NCI-H1092 (cell line): Measurements from ENCODE around the gene CRAT.

ENCODE experiments used
- DNase-seq: peaks from one replicate; lab custom pipeline; 2025; lab: John Stamatoyannopoulos, UW

CRAT gene

GRCh38 chr9:129110740-129111527 lies at the start of gene CRAT, which contains the start of gene PTPA:
Gene CRAT (minus strand): TSS chr9:129110793. CDS start chr9:129110509, 284 bp downstream.
Gene PTPA (plus strand): TSS chr9:129111415. CDS start chr9:129111601, 186 bp downstream.
- peak; percentile 91 for DNase-seq

DNA sequence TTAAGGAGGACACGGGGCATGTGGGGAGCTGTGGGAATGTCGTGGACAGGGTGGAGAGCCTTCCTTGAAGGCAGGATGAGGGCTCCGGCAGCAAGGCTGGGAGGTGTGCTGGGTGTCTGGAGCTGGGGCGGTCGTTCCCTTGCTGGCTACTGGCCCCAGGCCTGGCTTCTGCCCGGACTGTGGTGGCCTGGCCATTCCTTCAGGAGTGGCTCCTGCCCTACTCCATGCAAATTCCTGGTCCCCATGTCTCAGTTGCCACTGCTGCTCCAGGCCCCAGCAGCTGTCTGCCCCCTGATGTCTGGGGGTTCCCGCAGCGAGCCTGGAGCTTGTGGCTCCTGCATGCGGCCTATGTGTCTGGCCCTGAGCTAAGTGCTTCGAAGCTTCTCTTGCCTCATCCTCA lies 45.6 kb upstream of the CRAT start:
- no peak for DNase-seq

GRCh38 chr9:129154866-129155477 lies 44.4 kb upstream of the CRAT start:
- DNase-seq, result no peak

- DNase-seq, result no peak
Measured at GRCh38 chr9:129151469-129151868, 40.9 kb upstream of the CRAT start.

DNA sequence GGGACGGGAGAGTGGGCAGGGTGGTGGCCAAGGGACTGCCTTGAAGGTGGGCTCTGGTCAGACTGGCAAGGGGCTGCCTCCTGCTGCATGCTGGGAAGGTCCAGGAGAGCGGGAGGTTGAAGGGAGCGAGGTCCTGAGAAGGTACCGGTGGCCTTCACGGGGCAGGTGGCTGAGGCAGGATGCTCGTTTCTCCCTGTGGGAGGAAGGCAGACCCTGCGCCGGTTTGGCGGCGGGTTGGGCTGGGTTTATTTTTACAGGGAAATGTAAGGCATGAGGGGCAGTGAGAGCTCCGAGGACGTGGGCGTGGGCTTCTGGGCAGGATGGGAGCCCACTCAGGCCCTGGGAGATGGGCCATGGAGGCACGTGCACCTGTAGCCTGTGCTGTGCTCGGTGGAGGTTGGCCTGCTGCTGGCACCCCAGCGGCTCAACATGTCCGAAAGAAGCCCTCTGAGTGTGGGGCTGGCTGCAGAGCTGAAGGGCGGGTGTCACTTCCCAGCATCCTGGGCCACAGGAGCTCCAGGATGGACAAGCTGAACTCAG lies 40.1 kb upstream of the CRAT start:
- DNase-seq, result no peak

- DNase-seq, result no peak
Measured at GRCh38 chr9:129150122-129150521, 39.5 kb upstream of the CRAT start.

DNA sequence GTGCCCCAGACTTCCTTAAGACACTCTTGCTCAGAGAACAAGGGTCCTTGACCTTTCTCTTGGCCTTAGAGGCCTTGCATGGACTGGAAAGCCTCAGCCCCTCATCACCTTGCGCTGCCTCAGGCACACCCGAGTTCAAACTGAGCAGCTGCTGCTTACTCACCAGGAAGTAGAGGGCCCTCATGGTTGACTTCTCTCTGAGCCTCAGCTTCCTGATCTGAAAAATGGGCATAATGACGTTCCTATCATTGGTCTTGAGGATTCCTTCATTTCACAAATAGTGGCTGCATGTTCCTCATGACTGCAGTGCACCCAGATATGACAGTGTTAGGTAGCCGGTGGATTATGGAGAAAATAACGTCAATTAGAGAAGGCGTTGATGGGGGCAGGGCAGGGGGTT lies 38.8 kb upstream of the CRAT start:
- DNase-seq, result no peak

DNA sequence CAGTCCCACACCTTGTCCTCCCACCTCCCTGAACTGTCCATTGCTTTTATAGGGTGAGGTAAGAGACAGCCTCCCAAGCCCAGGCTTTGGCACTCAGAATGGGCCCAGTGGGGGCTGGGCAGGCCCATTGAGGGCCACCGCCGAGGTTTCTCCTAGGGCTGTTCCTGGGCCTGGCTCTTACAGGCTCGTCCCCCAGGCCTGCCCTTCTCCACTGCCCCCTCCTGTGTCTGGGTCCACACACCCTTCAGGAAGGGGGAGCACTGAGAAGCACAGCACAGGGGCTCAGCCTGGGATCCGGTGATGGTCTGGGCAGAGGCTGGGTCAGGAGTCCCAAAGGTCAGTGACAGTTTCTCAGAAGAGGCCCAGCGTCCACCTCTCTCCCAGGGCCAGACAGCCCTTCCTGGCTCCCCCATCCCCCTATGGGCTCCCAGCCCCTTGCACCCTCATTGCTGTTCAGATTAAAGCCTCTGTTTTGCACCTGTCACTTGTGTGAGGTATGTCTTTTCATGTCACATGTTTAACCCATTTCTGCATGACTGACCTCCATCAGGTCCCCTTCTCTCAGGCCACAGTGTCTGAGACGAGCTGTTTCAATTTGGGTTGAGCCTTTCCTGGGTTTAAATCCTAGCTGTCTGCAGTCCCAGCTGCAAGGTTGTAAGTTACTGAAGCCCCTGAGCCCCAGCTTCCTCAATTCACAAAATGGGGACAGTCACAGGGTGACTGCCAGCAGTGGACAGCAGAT lies 38.0 kb upstream of the CRAT start:
- no peak for DNase-seq

GRCh38 chr9:129146441-129146941 lies 35.9 kb upstream of the CRAT start:
- DNase-seq, result no peak

GRCh38 chr9:129145841-129146292 lies 35.3 kb upstream of the CRAT start:
- DNase-seq, result no peak

DNA sequence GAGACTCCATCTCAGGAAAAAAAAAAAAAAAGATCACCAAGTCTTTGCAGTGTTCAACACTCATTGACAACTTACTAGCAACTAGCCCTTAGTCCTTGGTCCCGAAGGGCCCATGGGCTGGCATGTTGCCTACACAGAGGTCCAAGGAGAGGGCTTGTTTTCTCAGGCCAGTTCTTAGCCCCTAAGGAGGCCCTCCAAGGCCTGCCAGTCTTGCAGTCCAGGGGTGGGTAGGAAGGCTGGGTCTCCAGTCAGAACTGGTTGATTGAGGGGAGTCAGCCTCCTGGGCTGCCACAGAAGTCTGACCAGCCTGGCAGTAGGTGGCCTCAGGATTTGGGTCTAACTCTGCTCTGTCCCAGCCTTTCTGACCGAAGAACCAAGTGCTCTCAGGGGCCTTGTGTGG lies 34.7 kb upstream of the CRAT start:
- DNase-seq, result no peak

DNA sequence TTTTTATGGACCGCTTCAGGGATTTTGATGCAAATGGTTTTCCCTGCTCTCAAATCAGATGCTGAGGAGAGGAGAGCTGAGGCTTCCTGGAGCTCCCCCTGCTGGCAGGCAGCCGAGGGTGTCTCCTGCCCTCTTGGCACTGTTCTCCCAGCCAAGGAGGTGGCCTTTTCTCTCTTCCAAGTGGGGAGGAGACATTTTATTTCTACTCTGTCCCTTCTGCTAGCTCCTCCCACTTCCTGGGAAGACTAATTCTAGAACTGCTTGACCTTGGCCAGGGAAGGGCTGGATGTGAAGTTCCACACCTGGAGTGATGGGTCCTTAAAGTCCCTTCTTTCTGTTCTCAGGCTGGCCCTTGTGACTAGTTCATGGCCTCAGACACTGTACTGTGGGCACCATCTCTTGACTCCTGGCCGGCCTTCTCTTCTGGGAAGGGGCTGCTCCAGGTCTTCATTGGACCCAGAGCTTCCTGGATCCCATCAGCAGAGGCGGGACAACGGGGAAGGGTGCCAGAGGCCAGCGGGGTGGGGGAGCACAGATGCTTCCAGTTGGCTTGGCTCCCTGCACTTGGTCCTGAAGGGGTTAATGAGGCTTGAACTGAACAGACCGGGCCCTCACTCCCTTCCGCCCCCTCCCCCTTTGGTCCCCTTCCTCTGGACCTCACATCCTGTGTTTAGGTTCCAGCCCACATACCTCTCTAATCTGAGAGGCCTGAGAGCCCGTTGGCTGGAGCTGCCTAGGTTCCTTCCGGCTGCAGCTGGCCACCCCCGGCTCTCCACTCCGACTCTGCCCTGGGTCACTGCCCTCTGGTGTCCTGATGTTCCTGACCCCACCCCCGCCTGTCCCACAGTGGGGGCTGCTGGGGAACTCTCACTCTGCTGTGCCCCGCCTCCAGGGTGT lies 32.7 kb upstream of the CRAT start:
- DNase-seq, result peak; percentile 18

- DNase-seq, result no peak
Measured at GRCh38 chr9:129142138-129142935, 31.7 kb upstream of the CRAT start.

DNA sequence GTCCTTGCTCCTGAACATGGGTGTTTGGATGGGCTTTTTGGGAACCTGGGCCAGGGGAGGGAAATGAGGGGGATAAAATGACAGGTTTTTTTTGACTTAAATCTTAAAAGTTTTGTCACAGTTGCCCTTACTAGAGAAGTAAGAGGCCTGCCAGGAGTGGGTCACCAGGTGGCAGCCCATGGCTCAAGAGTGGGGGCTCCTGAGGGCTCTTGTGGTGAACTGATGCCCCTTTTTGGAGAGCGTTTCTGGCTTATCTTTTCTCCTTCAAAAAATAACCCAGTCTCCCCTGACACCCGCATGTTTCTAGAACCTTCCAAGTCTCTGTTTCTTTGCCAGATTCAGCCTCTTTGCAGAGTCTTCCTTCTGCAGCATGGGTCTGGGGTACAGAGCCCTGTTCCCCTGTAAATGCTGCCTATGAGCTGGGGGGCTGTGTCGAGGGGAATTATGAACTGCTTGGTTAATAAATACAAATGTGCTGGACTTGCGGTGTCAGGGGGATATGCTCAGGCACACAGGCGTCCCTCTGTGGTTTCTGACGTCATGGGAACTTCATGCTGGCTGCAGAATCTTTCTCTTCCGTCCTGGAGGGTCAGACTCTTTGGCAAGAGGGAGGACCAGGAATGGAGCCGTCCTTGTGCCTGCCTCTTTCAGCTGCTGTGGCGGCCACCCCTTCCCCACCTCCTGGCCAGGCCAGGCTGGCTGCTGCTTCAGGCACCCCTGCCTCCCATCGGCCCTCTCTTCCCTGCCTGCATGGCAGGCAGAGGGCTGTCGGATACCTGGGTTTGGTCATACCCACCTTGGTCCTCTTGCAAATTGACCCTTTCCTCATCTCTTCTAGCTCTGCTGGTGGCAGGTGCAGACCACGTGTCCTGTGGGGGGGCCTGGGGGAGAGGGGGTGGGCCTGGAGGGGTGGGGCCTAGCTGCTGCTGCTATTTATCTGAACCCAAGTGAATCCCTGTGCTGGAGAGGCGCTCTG lies 30.8 kb upstream of the CRAT start:
- no peak for DNase-seq

DNA sequence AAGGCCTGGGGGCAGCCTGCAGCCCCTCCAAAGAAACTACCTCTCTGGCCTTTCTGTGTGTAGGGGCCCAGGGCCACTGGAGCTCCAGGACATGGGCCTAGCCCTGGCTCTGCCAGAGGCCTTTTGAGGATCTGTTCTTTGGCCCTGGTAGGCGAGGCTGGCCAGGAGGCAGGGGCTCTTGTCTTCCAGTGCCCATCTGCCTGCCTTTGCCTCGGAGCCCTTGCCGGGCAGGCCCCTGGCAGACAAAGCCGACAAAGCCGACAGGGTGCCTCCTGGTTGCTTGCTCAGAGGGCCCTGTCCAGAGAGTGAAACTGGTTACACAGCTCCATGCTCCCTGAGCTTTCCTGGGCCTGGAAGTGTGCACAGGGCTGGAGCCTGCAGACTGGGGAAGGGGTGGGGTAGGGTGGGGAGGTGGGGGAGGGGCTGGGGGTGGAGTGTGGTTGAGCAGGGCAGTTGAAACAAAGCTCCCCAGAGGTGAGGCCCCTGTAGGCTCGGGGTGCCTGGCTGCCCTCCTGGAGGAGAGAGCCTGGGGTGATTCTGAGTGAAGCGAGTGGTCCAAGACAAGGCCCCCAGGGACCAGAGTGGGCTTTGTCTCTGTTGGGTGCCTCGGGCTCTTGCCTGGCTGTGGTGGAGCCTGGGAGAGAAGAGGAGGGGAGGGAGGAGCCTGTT lies 29.9 kb upstream of the CRAT start:
- peak; percentile 40 for DNase-seq

DNA sequence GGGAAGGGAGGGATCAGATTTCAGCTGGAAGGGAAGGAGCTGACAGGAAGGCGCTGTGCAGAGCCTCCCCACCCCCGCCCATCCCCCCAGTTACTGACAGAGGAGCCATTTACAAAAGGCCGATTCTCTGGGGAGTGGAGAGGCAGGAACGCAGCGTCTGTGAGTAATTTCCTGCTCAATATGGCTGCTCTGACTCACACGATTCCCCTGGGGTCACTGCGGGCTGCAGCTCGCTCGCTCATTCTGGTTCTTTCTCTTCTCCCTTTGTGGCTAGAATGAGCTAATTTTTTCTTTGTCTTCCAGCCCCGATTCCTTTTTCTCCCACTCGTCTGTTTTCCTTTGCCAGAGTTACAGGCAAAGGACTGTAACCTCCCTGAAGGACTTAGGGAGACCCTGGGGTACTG lies 29.4 kb upstream of the CRAT start:
- DNase-seq, result peak; percentile 93

- peak; percentile 69 for DNase-seq
Measured at GRCh38 chr9:129139233-129139992, 28.8 kb upstream of the CRAT start.
